Measurements from ENCODE around the gene KCNB1. TPM values are rescaled to one million over a fixed set of nuclear protein-coding genes. Genes with fewer than 3 reads are reported as not detected.

Gene KCNB1
- total and polyA plus RNA-seq, 2 donors = 3.5 to 7.6 TPM

GRCh38 chr20:49400410-49400809 lies 82.1 kb downstream of the KCNB1 start:
- Histone ChIP-seq H3K4me1 (ENCODE audit: insufficient read depth) (no peaks in the 10 kb centered on the region), H3K4me3 (ENCODE audit: low read depth, low read length) (no peak overlapping the region), H3K36me3 (ENCODE audit: insufficient read depth) (no peaks in the 10 kb centered on the region), H3K27ac (ENCODE audit: low read depth) (no peak overlapping the region)
- whole genome bisulfite sequencing = 27% methylated on average over 7 of the region's 7 CpGs
- no peak for DNase-seq (ENCODE audit: extremely low spot score)

DNA sequence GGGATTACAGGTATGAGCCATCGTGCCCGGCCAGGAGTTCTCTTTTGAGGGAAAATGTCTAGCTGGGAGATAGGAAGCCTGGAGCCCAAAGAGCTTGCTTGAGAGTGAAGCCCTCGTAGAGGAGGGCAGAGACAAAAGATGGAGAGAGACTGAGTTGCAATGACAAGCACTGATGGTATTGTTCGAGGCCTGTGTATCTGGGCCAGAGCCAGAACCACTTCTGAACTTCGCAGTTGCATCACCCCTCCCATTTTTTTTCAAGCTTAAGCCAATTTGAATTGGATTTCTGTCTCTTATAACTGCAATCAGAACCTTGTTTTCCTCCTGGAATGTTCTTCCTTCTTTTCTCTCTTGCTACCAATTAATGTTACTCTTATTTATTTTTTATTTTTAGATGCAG lies 83.1 kb downstream of the KCNB1 start:
- Histone ChIP-seq H3K4me3 (ENCODE audit: low read depth, low read length) (no peak overlapping the region), H3K27ac (ENCODE audit: low read depth) (no peak overlapping the region), H3K36me3 (ENCODE audit: insufficient read depth) (no peaks in the 10 kb centered on the region), H3K4me1 (ENCODE audit: insufficient read depth) (no peaks in the 10 kb centered on the region)
- no peak for DNase-seq (ENCODE audit: extremely low spot score)
- WGBS = 39% methylated on average over 5 of the region's 5 CpGs

GRCh38 chr20:49398401-49399144 lies 83.9 kb downstream of the KCNB1 start:
- 92% methylated on average over 4 of the region's 4 CpGs for WGBS
- H3K4me3 ChIP-seq (ENCODE audit: low read depth, low read length) = no peak overlapping the region
- H3K36me3 ChIP-seq (ENCODE audit: insufficient read depth) = no peaks in the 10 kb centered on the region
- H3K27ac ChIP-seq (ENCODE audit: low read depth) = no peak overlapping the region
- no peaks in the 10 kb centered on the region for H3K4me1 ChIP-seq (ENCODE audit: insufficient read depth)
- DNase-seq (ENCODE audit: extremely low spot score) = no peak

DNA sequence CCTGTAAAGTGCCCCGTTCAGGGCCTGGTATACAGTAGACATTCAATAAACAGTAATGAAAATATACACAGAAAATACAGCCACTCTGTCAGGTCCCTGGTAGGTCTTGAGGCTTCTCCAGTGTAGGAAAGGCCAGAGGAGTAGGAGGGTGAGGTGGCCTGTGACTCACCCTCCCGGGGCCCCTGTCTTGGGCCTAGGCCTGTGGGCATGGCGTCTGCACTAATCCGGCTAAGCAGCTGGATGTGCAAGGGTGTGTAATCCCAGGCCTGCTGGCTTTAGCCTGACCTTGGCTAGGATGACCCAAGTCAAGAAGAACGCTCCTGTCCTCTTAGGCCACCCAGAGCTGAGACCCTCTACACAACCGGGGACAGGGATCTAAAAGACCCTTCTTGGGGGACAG lies 84.9 kb downstream of the KCNB1 start:
- 56% methylated on average over 6 of the region's 6 CpGs for WGBS
- H3K4me1 ChIP-seq (ENCODE audit: insufficient read depth) = no peaks in the 10 kb centered on the region
- H3K27ac ChIP-seq (ENCODE audit: low read depth) = no peak overlapping the region
- DNase-seq (ENCODE audit: extremely low spot score) = no peak
- no peak overlapping the region for H3K4me3 ChIP-seq (ENCODE audit: low read depth, low read length)
- no peaks in the 10 kb centered on the region for H3K36me3 ChIP-seq (ENCODE audit: insufficient read depth)

- 90% methylated on average over 7 of the region's 7 CpGs for WGBS
- Histone ChIP-seq H3K36me3 (ENCODE audit: insufficient read depth) (no peaks in the 10 kb centered on the region), H3K4me3 (ENCODE audit: low read depth, low read length) (no peak overlapping the region), H3K27ac (ENCODE audit: low read depth) (no peak overlapping the region), H3K4me1 (ENCODE audit: insufficient read depth) (no peaks in the 10 kb centered on the region)
- no peak for DNase-seq (ENCODE audit: extremely low spot score)
Observed at GRCh38 chr20:49396230-49396629, 86.2 kb downstream of the KCNB1 start.

DNA sequence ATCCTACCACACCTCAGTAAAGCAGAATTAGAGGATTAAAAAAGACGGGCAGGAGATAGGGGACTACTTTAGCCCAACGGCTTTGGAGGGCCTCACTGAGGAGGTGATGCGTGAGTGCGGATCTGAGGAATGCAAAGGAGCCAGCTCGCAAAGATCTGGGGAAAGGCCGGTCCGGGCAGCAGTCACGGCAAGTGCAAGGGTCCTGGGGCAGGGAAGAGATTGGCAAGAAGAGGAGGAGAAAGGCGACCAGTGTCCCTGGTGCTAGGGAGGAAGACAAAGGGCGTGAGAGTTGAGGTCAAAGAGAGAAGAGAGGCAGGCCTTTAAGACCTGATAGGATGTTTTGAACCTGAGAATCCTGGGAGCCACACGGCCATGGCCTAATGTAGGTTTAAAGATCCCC lies 86.8 kb downstream of the KCNB1 start:
- H3K4me1 ChIP-seq (ENCODE audit: insufficient read depth) = no peaks in the 10 kb centered on the region
- no peak overlapping the region for H3K4me3 ChIP-seq (ENCODE audit: low read depth, low read length)
- no peak overlapping the region for H3K27ac ChIP-seq (ENCODE audit: low read depth)
- no peaks in the 10 kb centered on the region for H3K36me3 ChIP-seq (ENCODE audit: insufficient read depth)
- DNase-seq (ENCODE audit: extremely low spot score) = no peak
- WGBS = 63% methylated on average over 11 of the region's 11 CpGs

DNA sequence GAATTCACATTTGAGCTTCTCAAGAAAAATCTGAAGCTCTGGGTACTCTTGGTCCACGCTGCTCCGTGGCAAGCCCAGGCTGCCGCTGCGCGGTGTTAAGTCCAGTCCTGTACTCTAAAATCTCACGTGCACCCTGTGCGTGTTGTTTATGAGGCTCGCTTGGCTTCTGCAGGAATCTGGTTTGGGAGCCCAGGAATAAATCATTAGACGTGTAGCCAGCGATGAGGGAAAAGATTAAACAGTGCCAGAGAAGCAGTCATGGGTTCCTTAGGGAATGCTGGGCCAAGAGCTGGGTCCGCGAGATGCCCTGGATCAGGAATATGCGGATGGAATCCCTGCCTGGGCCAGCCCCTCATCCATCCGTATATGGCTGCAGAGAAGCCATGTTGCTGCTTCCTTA lies 87.3 kb downstream of the KCNB1 start:
- WGBS = 25% methylated on average over 14 of the region's 14 CpGs
- H3K36me3 ChIP-seq (ENCODE audit: insufficient read depth) = no peaks in the 10 kb centered on the region
- no peaks in the 10 kb centered on the region for H3K4me1 ChIP-seq (ENCODE audit: insufficient read depth)
- no peak overlapping the region for H3K4me3 ChIP-seq (ENCODE audit: low read depth, low read length)
- no peak overlapping the region for H3K27ac ChIP-seq (ENCODE audit: low read depth)
- no peak for DNase-seq (ENCODE audit: extremely low spot score)

DNA sequence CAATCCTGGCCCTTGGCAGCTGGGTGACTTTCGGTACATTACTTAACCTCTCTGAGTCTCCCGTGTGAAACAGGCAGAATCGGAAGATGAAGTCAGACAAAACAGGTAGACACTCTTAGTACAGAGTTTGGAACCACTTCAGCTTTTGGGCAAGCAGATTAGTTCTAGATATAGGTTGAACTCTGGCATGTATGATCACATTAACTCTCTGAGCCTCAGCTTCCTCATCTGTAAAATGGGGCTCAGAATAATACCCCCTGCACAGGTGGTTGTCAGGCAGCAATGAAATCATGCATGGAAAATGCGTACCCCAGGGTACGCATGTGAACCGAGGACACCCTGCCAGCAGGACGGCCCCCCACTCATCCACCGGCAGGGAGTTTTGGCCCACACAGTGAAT lies 87.7 kb downstream of the KCNB1 start:
- WGBS = 45% methylated on average over 8 of the region's 8 CpGs
- no peaks in the 10 kb centered on the region for H3K4me1 ChIP-seq (ENCODE audit: insufficient read depth)
- no peak overlapping the region for H3K4me3 ChIP-seq (ENCODE audit: low read depth, low read length)
- DNase-seq (ENCODE audit: extremely low spot score) = no peak
- no peak overlapping the region for H3K27ac ChIP-seq (ENCODE audit: low read depth)
- H3K36me3 ChIP-seq (ENCODE audit: insufficient read depth) = no peaks in the 10 kb centered on the region

GRCh38 chr20:49394264-49394663 lies 88.2 kb downstream of the KCNB1 start:
- no peak overlapping the region for H3K4me3 ChIP-seq (ENCODE audit: low read depth, low read length)
- no peak for DNase-seq (ENCODE audit: extremely low spot score)
- 48% methylated on average over 4 of the region's 4 CpGs for WGBS
- H3K27ac ChIP-seq (ENCODE audit: low read depth) = no peak overlapping the region
- H3K4me1 ChIP-seq (ENCODE audit: insufficient read depth) = no peaks in the 10 kb centered on the region
- H3K36me3 ChIP-seq (ENCODE audit: insufficient read depth) = no peaks in the 10 kb centered on the region

DNA sequence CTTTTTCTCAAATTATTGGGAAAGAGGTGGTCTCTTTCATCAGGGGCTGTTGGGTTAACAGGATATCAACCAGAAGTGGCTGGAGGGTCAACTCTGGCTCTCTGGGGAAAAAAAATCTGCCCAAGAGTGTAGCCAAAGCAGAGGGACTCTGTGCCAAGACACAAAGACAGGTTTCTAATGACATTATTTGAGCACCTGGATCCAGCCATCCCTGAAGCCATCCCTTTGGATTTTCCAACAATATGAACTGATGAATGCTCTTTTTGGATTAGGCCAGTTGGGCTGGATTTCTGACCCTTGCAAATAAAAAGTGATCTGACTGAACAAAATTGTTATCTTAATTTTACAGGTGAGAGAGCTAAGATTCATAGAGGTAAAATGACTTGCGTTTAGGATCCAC lies 88.7 kb downstream of the KCNB1 start:
- Histone ChIP-seq H3K4me3 (ENCODE audit: low read depth, low read length) (no peak overlapping the region), H3K27ac (ENCODE audit: low read depth) (no peak overlapping the region), H3K36me3 (ENCODE audit: insufficient read depth) (no peaks in the 10 kb centered on the region), H3K4me1 (ENCODE audit: insufficient read depth) (no peaks in the 10 kb centered on the region)
- WGBS = 92% methylated on average over 1 of the region's 1 CpG
- no peak for DNase-seq (ENCODE audit: extremely low spot score)

GRCh38 chr20:49392745-49393144 lies 89.7 kb downstream of the KCNB1 start:
- Histone ChIP-seq H3K36me3 (ENCODE audit: insufficient read depth) (no peaks in the 10 kb centered on the region), H3K4me3 (ENCODE audit: low read depth, low read length) (no peak overlapping the region), H3K4me1 (ENCODE audit: insufficient read depth) (no peaks in the 10 kb centered on the region), H3K27ac (ENCODE audit: low read depth) (no peak overlapping the region)
- WGBS = 84% methylated on average over 4 of the region's 4 CpGs
- no peak for DNase-seq (ENCODE audit: extremely low spot score)

- Histone ChIP-seq H3K36me3 (ENCODE audit: insufficient read depth) (no peaks in the 10 kb centered on the region), H3K27ac (ENCODE audit: low read depth) (no peak overlapping the region), H3K4me1 (ENCODE audit: insufficient read depth) (no peaks in the 10 kb centered on the region), H3K4me3 (ENCODE audit: low read depth, low read length) (no peak overlapping the region)
- DNase-seq (ENCODE audit: extremely low spot score) = no peak
- WGBS = 82% methylated on average over 7 of the region's 7 CpGs
Observed at GRCh38 chr20:49391404-49392245, 90.8 kb downstream of the KCNB1 start.

DNA sequence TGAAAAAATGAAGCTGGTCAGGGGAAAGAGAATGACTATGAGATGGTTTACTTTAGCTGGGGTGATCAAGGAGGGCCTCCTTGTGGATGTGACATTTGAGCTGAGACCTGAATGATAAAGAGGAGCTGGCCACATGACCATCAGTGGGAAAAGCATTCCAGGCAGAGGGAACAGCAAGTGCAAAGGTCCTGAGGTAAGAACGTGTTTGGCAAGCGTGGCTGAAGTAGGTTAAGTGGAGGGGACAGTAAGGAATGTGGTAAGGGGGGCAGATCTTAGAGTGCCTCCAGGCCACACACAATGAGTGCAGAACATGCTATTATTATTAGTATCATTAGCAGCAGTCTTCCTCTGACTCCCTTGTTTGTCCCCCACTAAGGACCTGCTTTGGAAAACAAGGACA lies 92.6 kb downstream of the KCNB1 start:
- Histone ChIP-seq H3K27ac (ENCODE audit: low read depth) (no peak overlapping the region), H3K36me3 (ENCODE audit: insufficient read depth) (no peaks in the 10 kb centered on the region), H3K4me1 (ENCODE audit: insufficient read depth) (no peaks in the 10 kb centered on the region), H3K4me3 (ENCODE audit: low read depth, low read length) (no peak overlapping the region)
- no peak for DNase-seq (ENCODE audit: extremely low spot score)
- 90% methylated on average over 2 of the region's 2 CpGs for WGBS

GRCh38 chr20:49388744-49389143 lies 93.7 kb downstream of the KCNB1 start:
- no peak for DNase-seq (ENCODE audit: extremely low spot score)
- H3K27ac ChIP-seq (ENCODE audit: low read depth) = no peak overlapping the region
- H3K4me3 ChIP-seq (ENCODE audit: low read depth, low read length) = no peak overlapping the region
- H3K4me1 ChIP-seq (ENCODE audit: insufficient read depth) = no peaks in the 10 kb centered on the region
- no peaks in the 10 kb centered on the region for H3K36me3 ChIP-seq (ENCODE audit: insufficient read depth)
